SK-N-SH (cell line): ENCODE results near the gene RAF1.
A peak's percentile ranks its signal among the peaks of the same experiment; 100 is the strongest.

Experiments
- MAX ChIP-seq: IDR thresholded peaks from 2 replicates; pipeline ENCODE4 v1.4.0; 2012; ENCODE audit warnings: low read depth
- RAD21 ChIP-seq: IDR thresholded peaks from 2 replicates; pipeline ENCODE4 v1.6.1; 2012; ENCODE audit warnings: mild to moderate bottlenecking, low read length
- RCOR1 ChIP-seq: fragments of 150-350 bp; IDR thresholded peaks from 2 replicates; pipeline ENCODE4 v1.6.1; 2017; ENCODE audit warnings: antibody characterized with exemption, low read length
- REST ChIP-seq: IDR thresholded peaks from 2 replicates; pipeline ENCODE4 v1.6.1; 2012; ENCODE audit warnings: mild to moderate bottlenecking, low read depth, low read length, moderate library complexity
- SIN3A ChIP-seq: IDR thresholded peaks from 2 replicates; pipeline ENCODE4 v1.6.1; 2012; ENCODE audit warnings: low read depth, mild to moderate bottlenecking, low read length, moderate library complexity, borderline replicate concordance
- TCF12 ChIP-seq: IDR thresholded peaks from 2 replicates; pipeline ENCODE4 v1.4.0; 2012
- USF1 ChIP-seq: IDR thresholded peaks from 2 replicates; pipeline ENCODE4 v1.4.0; 2012; ENCODE audit warnings: low read depth, borderline replicate concordance
- TF ChIP-seq, protein P1 (sequence below): fragments of 200-600 bp; sonication (generic); IDR thresholded peaks from 2 replicates; pipeline ENCODE4 v1.6.1; 2017; ENCODE audit warnings: antibody characterized with exemption, mild to moderate bottlenecking, moderate library complexity

DNA sequence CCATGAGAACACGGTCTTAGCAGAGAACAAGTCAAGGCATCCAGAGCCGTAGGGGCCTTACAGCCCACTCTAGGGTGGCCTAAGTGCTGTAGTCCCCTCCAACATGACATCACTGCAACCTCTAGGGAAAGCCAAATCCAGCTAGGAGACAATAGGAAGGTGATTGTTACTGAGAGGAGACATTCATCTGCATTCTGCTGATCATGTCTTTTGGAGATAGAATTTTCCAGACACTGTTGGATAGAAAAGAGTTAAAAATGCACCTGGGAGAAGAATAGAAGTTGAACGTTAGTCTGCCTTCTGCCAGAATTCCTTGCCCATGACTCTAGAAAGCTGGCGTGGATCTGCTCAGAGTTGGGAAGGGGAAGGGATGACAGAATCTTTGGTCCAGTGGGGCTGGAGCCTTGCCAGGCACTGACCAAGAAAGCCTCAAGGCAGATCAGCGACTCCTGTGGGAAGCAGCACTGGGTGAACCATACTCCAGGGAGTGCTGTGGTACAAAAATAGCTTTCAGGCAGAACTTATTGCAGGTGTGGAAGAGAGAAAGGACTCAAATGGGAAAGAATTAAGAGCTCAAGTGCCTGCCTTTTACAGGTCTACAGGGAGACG, 44.8 kb upstream of the RAF1 start:
- TF ChIP-seq, protein P1, sequence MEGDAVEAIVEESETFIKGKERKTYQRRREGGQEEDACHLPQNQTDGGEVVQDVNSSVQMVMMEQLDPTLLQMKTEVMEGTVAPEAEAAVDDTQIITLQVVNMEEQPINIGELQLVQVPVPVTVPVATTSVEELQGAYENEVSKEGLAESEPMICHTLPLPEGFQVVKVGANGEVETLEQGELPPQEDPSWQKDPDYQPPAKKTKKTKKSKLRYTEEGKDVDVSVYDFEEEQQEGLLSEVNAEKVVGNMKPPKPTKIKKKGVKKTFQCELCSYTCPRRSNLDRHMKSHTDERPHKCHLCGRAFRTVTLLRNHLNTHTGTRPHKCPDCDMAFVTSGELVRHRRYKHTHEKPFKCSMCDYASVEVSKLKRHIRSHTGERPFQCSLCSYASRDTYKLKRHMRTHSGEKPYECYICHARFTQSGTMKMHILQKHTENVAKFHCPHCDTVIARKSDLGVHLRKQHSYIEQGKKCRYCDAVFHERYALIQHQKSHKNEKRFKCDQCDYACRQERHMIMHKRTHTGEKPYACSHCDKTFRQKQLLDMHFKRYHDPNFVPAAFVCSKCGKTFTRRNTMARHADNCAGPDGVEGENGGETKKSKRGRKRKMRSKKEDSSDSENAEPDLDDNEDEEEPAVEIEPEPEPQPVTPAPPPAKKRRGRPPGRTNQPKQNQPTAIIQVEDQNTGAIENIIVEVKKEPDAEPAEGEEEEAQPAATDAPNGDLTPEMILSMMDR, result peak; percentile 32
- no peak for TF ChIP-seq RCOR1
- TF ChIP-seq MAX, result no peak
- TF ChIP-seq RAD21, result peak; percentile 26
- no peak for TF ChIP-seq SIN3A
- no peak for TF ChIP-seq REST
- peak; percentile 70 for TF ChIP-seq TCF12
- no peak for TF ChIP-seq USF1
